GM12878 (cell line): ENCODE measurements around the gene GTF2F2. TPM values are rescaled to one million over a fixed set of nuclear protein-coding genes. Genes with fewer than 3 reads are reported as not detected.

ENCODE experiments used
- ATAC-seq: fragments of 200-7000 bp; cut with Tn5 transposase; 3 replicates; pipeline ENCODE4 v1.9.1; 2020; ENCODE audit warnings: mild to moderate bottlenecking, moderate library complexity
- BruUV-seq: library from RNA; stranded (reverse); fragments of 400-500 nt; replicated peaks from 2 replicates; lab custom pipeline; 2021; lab: Mats Ljungman, UMichigan
- CTCF ChIA-PET: fragments of 300-600 bp; sonication (Branson Sonifier 250); formaldehyde crosslinking; extraction: SDS; loops from one replicate; lab custom pipeline; 2021; ENCODE audit warnings: inconsistent platforms; lab: Yijun Ruan, JAX
- POLR2A ChIA-PET: fragments of 350-600 bp; formaldehyde crosslinking; extraction: SDS; loops from one replicate; lab custom pipeline; 2021; ENCODE audit warnings: inconsistent platforms; lab: Charles Lee
- RAD21 ChIA-PET: fragments of 300-600 bp; sonication (Branson Sonifier 250); formaldehyde crosslinking; loops from one replicate; lab custom pipeline; 2023; ENCODE audit warnings: antibody characterized with exemption; ENCODE audit not compliant: unreplicated experiment; lab: Charles Lee
- SMC1A ChIA-PET: fragments of 300-600 bp; sonication (Branson Sonifier 250); formaldehyde crosslinking; loops from one replicate; lab custom pipeline; 2023; ENCODE audit not compliant: unreplicated experiment, uncharacterized antibody; lab: Charles Lee
- DNase-seq: peaks from one replicate; pipeline ENCODE4 v3.0.0-alpha.2; 2011; ENCODE audit warnings: low read depth, low spot score
- FAIRE-seq: peaks from 3 replicates; lab custom pipeline; 2011; peaks lifted over from hg19 to GRCh38; lab: Jason Lieb, UNC
- H2AFZ ChIP-seq: 2 replicates; pipeline ENCODE4 v1.6.0; 2011; ENCODE audit warnings: low read depth, low read length, control low read depth; ENCODE audit not compliant: control insufficient read depth
- H3K27ac ChIP-seq: 2 replicates; pipeline ENCODE4 v1.5.1; 2011; ENCODE audit warnings: control low read depth; ENCODE audit not compliant: control insufficient read depth, insufficient read depth
- H3K27me3 ChIP-seq, 2 experiments: replicated peaks in 1 of 2; 2 replicates each; pipeline versions ENCODE4 v1.6.0 to v1.6.1; 2011; ENCODE audit warnings: low read length in 1 of 2; ENCODE audit not compliant: control insufficient read depth in 2 of 2, insufficient read depth in 2 of 2
- H3K36me3 ChIP-seq, 2 experiments: 2 replicates each; pipeline ENCODE4 v1.5.1; 2011; ENCODE audit warnings: low read length in 1 of 2; ENCODE audit not compliant: control insufficient read depth in 2 of 2, insufficient read depth in 2 of 2
- H3K4me1 ChIP-seq: 2 replicates; pipeline ENCODE4 v1.6.1; 2011; ENCODE audit warnings: mild to moderate bottlenecking, low read length, moderate library complexity, mixed read lengths; ENCODE audit not compliant: control insufficient read depth, insufficient read depth
- H3K4me2 ChIP-seq: 2 replicates; pipeline ENCODE4 v1.6.0; 2011; ENCODE audit warnings: control low read depth; ENCODE audit not compliant: control insufficient read depth, insufficient read depth
- H3K4me3 ChIP-seq: fragments of 200-600 bp; sonication (generic); 2 replicates; pipeline ENCODE4 v1.5.1; 2016
- H3K79me2 ChIP-seq: 2 replicates; pipeline ENCODE4 v1.6.0; 2011; ENCODE audit warnings: low read length; ENCODE audit not compliant: control insufficient read depth, insufficient read depth
- H3K9ac ChIP-seq: 2 replicates; pipeline ENCODE4 v1.8.0; 2011; ENCODE audit warnings: low read length, control low read depth, mixed read lengths; ENCODE audit not compliant: control insufficient read depth, insufficient read depth
- H3K9me3 ChIP-seq: replicated peaks from 3 replicates; pipeline ENCODE4 v1.5.1; 2011; ENCODE audit warnings: mild to moderate bottlenecking, low read length; ENCODE audit not compliant: control insufficient read depth, insufficient read depth
- H4K20me1 ChIP-seq: 2 replicates; pipeline ENCODE4 v1.6.0; 2011; ENCODE audit not compliant: control insufficient read depth, insufficient read depth
- BCL11A ChIP-seq: IDR thresholded peaks from 2 replicates; pipeline ENCODE4 v1.6.1; 2011; ENCODE audit warnings: low read depth, low read length
- BHLHE40 ChIP-seq, 2 experiments: fragments of 450-650 bp in 1 of 2; IDR thresholded peaks; 2 replicates each; pipeline ENCODE4 v1.6.1; 2011 to 2017; ENCODE audit warnings: low read depth in 2 of 2, borderline replicate concordance in 1 of 2, improper control_type of control experiment in 1 of 2, low read length in 1 of 2, mild to moderate bottlenecking in 1 of 2
- CBX3 ChIP-seq: fragments of 200-600 bp; sonication (generic); IDR thresholded peaks from 2 replicates; pipeline ENCODE4 v1.6.1; 2016; ENCODE audit warnings: low read depth, borderline replicate concordance
- CEBPZ ChIP-seq: fragments of 150-350 bp; IDR thresholded peaks from 2 replicates; pipeline ENCODE4 v1.6.1; 2016; ENCODE audit warnings: low read depth, low read length
- GABPA ChIP-seq: IDR thresholded peaks from 2 replicates; pipeline ENCODE4 v1.6.1; 2014; ENCODE audit warnings: antibody characterized with exemption, low read depth, mild to moderate bottlenecking, inconsistent platforms
- KLF5 ChIP-seq: fragments of 450-650 bp; IDR thresholded peaks from 2 replicates; pipeline ENCODE4 v1.6.1; 2014; ENCODE audit warnings: mild to moderate bottlenecking; ENCODE audit not compliant: partially characterized antibody
- MAX ChIP-seq: IDR thresholded peaks from 2 replicates; pipeline ENCODE4 v1.6.1; 2012; ENCODE audit warnings: low read depth, low read length, improper control_type of control experiment
- SPI1 ChIP-seq: IDR thresholded peaks from 2 replicates; pipeline ENCODE4 v1.6.1; 2011; ENCODE audit warnings: low read depth, mild to moderate bottlenecking, low read length, moderate library complexity, borderline replicate concordance; ENCODE audit not compliant: insufficient read depth
- SRF ChIP-seq, 2 experiments: IDR thresholded peaks; 2 replicates each; pipeline ENCODE4 v1.6.1; 2011; ENCODE audit warnings: low read depth in 2 of 2, low read length in 2 of 2, mild to moderate bottlenecking in 1 of 2, moderate library complexity in 1 of 2
- STAT3 ChIP-seq: IDR thresholded peaks from 2 replicates; pipeline ENCODE4 v1.6.1; 2011; ENCODE audit warnings: low read depth, low read length, improper control_type of control experiment
- SUZ12 ChIP-seq: fragments of 200-600 bp; sonication (generic); IDR thresholded peaks from one replicate; pipeline ENCODE4 v1.6.1; 2018; ENCODE audit warnings: antibody characterized with exemption, mild to moderate bottlenecking; ENCODE audit not compliant: unreplicated experiment
- USF1 ChIP-seq: IDR thresholded peaks from 2 replicates; pipeline ENCODE4 v1.6.1; 2011; ENCODE audit warnings: borderline replicate concordance, low read depth, mild to moderate bottlenecking, moderate library complexity, mixed read lengths, low read length; ENCODE audit not compliant: insufficient read depth; ENCODE audit errors: extremely low read length
- ZNF217 ChIP-seq: fragments of 450-650 bp; IDR thresholded peaks from 2 replicates; pipeline ENCODE4 v1.6.1; 2017; ENCODE audit warnings: antibody characterized with exemption, mild to moderate bottlenecking
- ZNF274 ChIP-seq: IDR thresholded peaks from one replicate; pipeline ENCODE4 v1.8.0; 2011; ENCODE audit not compliant: insufficient read length, insufficient read depth
- WGBS: methylation state at CpG from one replicate; pipeline ENCODE4 v1.1.6; 2016; ENCODE audit warnings: low lambda C conversion rate; ENCODE audit not compliant: insufficient replicate concordance, insufficient coverage; ENCODE audit errors: missing lambda C conversion rate; 5-methylcytosine and 5-hydroxymethylcytosine counted together
- in situ Hi-C: fragments of 300-500 bp; cut with MboI; formaldehyde crosslinking; loops from 9 replicates; pipeline ENCODE4 v1.14.3; 2018; ENCODE audit warnings: mixed read lengths
- intact Hi-C: fragments of 100-400 bp; cut with micrococcal nuclease; formaldehyde crosslinking; loops from one replicate; pipeline ENCODE4 v1.14.2; 2022; ENCODE audit not compliant: unreplicated experiment
- polyA plus RNA-seq, 11 experiments: library from polyadenylated mRNA; depleted of rRNA in 4 of 11; unstranded in 6 of 11; stranded (reverse) in 5 of 11; fragments of >200 nt; fragmentation: Nextera tagmentation in 4 of 11; fragmentation: Illumina TruSeq in 1 of 11; extraction: Ambion mirVana in 4 of 11; extraction: Trizol in 1 of 11; gene quantifications; 1 replicate in 1 of 11; 2 replicates in 10 of 11; pipeline versions ENCODE4 v1.2.1 to v1.2.3, GENCODE V29; 2011 to 2016; ENCODE audit warnings: inconsistent platforms in 2 of 11, missing spikeins in 2 of 11, low read depth in 1 of 11
- total RNA-seq, 4 experiments: library from RNA; depleted of rRNA in 3 of 4; stranded (reverse); fragments of >200 nt in 3 of 4; fragmentation: Illumina TruSeq in 1 of 4; extraction: Trizol in 1 of 4; gene quantifications; 2 replicates each; pipeline versions ENCODE4 v1.2.1 to v1.2.3, GENCODE V29; 2013 to 2021
- TF ChIP-seq, protein P1 (sequence below), 3 experiments: IDR thresholded peaks in 2 of 3; conservative IDR thresholded peaks in 1 of 3; 2 replicates each; pipeline ENCODE4 v1.5.1; 2011; ENCODE audit warnings: low read depth in 3 of 3, low read length in 3 of 3, mild to moderate bottlenecking in 3 of 3, control low read depth in 2 of 3, moderate library complexity in 2 of 3, inconsistent platforms in 1 of 3, mixed read lengths in 1 of 3; ENCODE audit not compliant: control insufficient read depth in 2 of 3, insufficient read depth in 1 of 3; ENCODE audit errors: extremely low read depth in 1 of 3

The GTF2F2 gene
- total and polyA plus RNA-seq, 10 of the 15 experiments (the other 5 are each of a cell fraction or from before 2014, with no cell fraction given), result 14.5 to 30.8 (median 22.6) TPM

DNA sequence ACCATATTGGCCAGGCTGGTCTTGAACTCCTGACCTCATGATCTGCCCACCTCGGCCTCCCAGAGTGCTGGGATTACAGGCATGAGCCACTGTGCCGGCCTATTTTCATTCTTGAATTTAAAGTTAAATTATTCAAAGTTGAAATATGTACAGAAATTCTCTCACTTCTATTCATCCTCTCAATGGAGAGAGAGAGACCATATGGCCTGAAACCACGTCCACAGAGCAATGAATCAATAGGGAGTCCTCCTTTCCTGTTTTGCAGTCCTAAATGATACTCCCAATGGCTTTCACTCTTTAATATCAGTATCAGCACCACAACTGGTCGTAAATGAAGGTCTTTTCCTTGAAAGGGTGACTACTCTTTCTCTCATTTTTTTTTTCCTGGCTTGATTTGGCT lies 111.0 kb downstream of the GTF2F2 start:
- no TSS peak for BruUV-seq
- ATAC-seq, result no peak
- 75% methylated on average over 4 of the region's 4 CpGs for WGBS
- no peak for TF ChIP-seq ZNF217
- no peak for TF ChIP-seq CEBPZ
- no peak for TF ChIP-seq ZNF274
- no peak for TF ChIP-seq USF1
- TF ChIP-seq CBX3, result no peak
- no peak for TF ChIP-seq KLF5
- TF ChIP-seq MAX, result no peak
- TF ChIP-seq STAT3, result no peak
- TF ChIP-seq, protein P1, sequence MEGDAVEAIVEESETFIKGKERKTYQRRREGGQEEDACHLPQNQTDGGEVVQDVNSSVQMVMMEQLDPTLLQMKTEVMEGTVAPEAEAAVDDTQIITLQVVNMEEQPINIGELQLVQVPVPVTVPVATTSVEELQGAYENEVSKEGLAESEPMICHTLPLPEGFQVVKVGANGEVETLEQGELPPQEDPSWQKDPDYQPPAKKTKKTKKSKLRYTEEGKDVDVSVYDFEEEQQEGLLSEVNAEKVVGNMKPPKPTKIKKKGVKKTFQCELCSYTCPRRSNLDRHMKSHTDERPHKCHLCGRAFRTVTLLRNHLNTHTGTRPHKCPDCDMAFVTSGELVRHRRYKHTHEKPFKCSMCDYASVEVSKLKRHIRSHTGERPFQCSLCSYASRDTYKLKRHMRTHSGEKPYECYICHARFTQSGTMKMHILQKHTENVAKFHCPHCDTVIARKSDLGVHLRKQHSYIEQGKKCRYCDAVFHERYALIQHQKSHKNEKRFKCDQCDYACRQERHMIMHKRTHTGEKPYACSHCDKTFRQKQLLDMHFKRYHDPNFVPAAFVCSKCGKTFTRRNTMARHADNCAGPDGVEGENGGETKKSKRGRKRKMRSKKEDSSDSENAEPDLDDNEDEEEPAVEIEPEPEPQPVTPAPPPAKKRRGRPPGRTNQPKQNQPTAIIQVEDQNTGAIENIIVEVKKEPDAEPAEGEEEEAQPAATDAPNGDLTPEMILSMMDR (IDR thresholded peaks at IDR 0.05 in 2 of 3, conservative IDR thresholded peaks at IDR 0.05 in 1 of 3; ENCODE audit: control insufficient read depth in 2 of 3, extremely low read depth in 1 of 3, insufficient read depth in 1 of 3, low read depth in 3 of 3, low read length in 3 of 3), result no peak
- no peak for TF ChIP-seq GABPA
- no peak for TF ChIP-seq BCL11A
- no peak for TF ChIP-seq BHLHE40 (IDR thresholded peaks at IDR 0.05; ENCODE audit: borderline replicate concordance in 1 of 2, low read depth in 2 of 2, low read length in 1 of 2)
- TF ChIP-seq SUZ12, result no peak
- TF ChIP-seq SPI1, result no peak
- no peak for TF ChIP-seq SRF (IDR thresholded peaks at IDR 0.05; ENCODE audit: low read depth in 2 of 2, low read length in 2 of 2)

More for the DNA sequence above, 111.0 kb downstream of the GTF2F2 start:
- no peak overlapping the region for H3K4me3 ChIP-seq
- intact Hi-C loops, result no loop called here
- H3K9me3 ChIP-seq, result no peaks in the 10 kb centered on the region
- no peak overlapping the region for H3K9ac ChIP-seq
- FAIRE-seq, result no peak
- 0 out of 2 replicates have a peak, but pooled peaks cover 3% of the 10 kb centered on the region for H3K4me1 ChIP-seq
- H3K27me3 ChIP-seq, result no peaks in the 10 kb centered on the region
- ChIA-PET RAD21 (interaction anchor here (1.1 kb wide), 1 partner anchor 111 kb away, joined by 3 read pairs; the partner anchor contains the start of gene GTF2F2), CTCF (interaction anchor here (1.3 to 2.6 kb wide), 4 partner anchors 12 to 38 kb away, joined by 3 to 12 read pairs (median 4); no protein-coding TSS in a partner anchor), SMC1A (interaction anchor here (1.0 to 2.8 kb wide), 3 partner anchors 12 to 49 kb away, joined by 3 to 9 read pairs (median 3); no protein-coding TSS in a partner anchor), POLR2A (interaction anchor here (0.6 kb wide), 1 partner anchor 20 kb away, joined by 3 read pairs; no protein-coding TSS in a partner anchor)
- no peaks in the 10 kb centered on the region for H4K20me1 ChIP-seq
- H2AFZ ChIP-seq, result no peak overlapping the region
- no peak overlapping the region for H3K4me2 ChIP-seq
- H3K79me2 ChIP-seq, result no peaks in the 10 kb centered on the region
- in situ Hi-C loops, result no loop called here
- H3K27ac ChIP-seq, result no peak overlapping the region
- no peak for DNase-seq
- no peaks in the 10 kb centered on the region; a peak in 1 of 4 replicates for H3K36me3 ChIP-seq
